ENCODE results near the gene HSP90AB1. TPM values are rescaled to one million over a fixed set of nuclear protein-coding genes. Genes with fewer than 3 reads are reported as not detected.

The HSP90AB1 gene
- total and polyA plus RNA-seq, 8 donors: 168 to 549 (median 359) TPM

- TF ChIP-seq POLR2A (IDR thresholded peaks at IDR 0.05) (no peak), EP300 (IDR thresholded peaks at IDR 0.05) (no peak), POLR2AphosphoS5 (IDR thresholded peaks at IDR 0.05) (no peak), CTCF (IDR thresholded peaks at IDR 0.05) (no peak)
- peak overlapping the region; percentile 94 to 97 (median 95) for H3K27ac ChIP-seq
- peak overlapping the region; percentile 82 to 96 (median 92) for H3K4me3 ChIP-seq
- peaks cover 33 to 65% (median 54%) of the 10 kb centered on the region in 4 donors for H3K4me1 ChIP-seq
- no peaks in the 10 kb centered on the region for H3K27me3 ChIP-seq
- intact Hi-C loops (cut with DNase I; ENCODE audit: low total_unique reads): no loop called here
- no peak for DNase-seq
- 0 to 1% (median 0%) methylated on average over 4 to 12 of the region's 12 CpGs for WGBS, 5 donors
- no peaks in the 10 kb centered on the region for H3K9me3 ChIP-seq
- H3K36me3 ChIP-seq: peaks cover 54 to 75% (median 65%) of the 10 kb centered on the region in 4 donors
Measured at GRCh38 chr6:44256775-44257024, 9.8 kb downstream of the HSP90AB1 start.

- intact Hi-C loops (cut with DNase I; ENCODE audit: low total_unique reads): no loop called here
- 0 to 1% (median 1%) methylated on average over 13 to 80 of the region's 80 CpGs for WGBS, 5 donors
- H3K27me3 ChIP-seq: no peaks in the 10 kb centered on the region
Measured at GRCh38 chr6:44257025-44257752, 10.3 kb downstream of the HSP90AB1 start, which contains the start of gene SLC35B2. SLC35B2 (minus strand) TSS chr6:44257528; CDS start chr6:44257410, 118 bp downstream.

GRCh38 chr6:44257753-44258324, 10.9 kb downstream of the HSP90AB1 start:
- Histone ChIP-seq H3K4me1 (peaks cover 38 to 65% (median 56%) of the 10 kb centered on the region in 4 donors), H3K27me3 (no peaks in the 10 kb centered on the region), H3K4me3 (peak overlapping the region; percentile 82 to 96 (median 92)), H3K9me3 (no peaks in the 10 kb centered on the region), H3K36me3 (peaks cover 43 to 70% (median 54%) of the 10 kb centered on the region in 4 donors), H3K27ac (peak overlapping the region; percentile 94 to 97 (median 95))
- no peak for DNase-seq
- intact Hi-C loops (cut with DNase I; ENCODE audit: low total_unique reads): no loop called here
- TF ChIP-seq EP300 (IDR thresholded peaks at IDR 0.05): no peak
- TF ChIP-seq CTCF (IDR thresholded peaks at IDR 0.05): peak in 4 of 7 experiments; percentile 4 to 15 (median 9)
- WGBS, 5 donors: 25 to 31% (median 28%) methylated on average over 14 to 15 of the region's 15 CpGs

More at GRCh38 chr6:44257025-44257752, 10.3 kb downstream of the HSP90AB1 start, which contains the start of gene SLC35B2:
- H3K4me1 ChIP-seq: peaks cover 32 to 65% (median 56%) of the 10 kb centered on the region in 4 donors
- H3K36me3 ChIP-seq: peaks cover 49 to 75% (median 61%) of the 10 kb centered on the region in 4 donors
- no peaks in the 10 kb centered on the region for H3K9me3 ChIP-seq
- H3K4me3 ChIP-seq: peak within 1 kb of the TSS; percentile 82 to 96 (median 92)
- peak within 1 kb of the TSS; percentile 94 to 97 (median 95) for H3K27ac ChIP-seq
- DNase-seq: peak; percentile 68 to 92
- TF ChIP-seq EP300 (IDR thresholded peaks at IDR 0.05) (no peak), CTCF (IDR thresholded peaks at IDR 0.05) (peak in 4 of 7 experiments; percentile 25 to 92 (median 73)), POLR2AphosphoS5 (IDR thresholded peaks at IDR 0.05) (peak; percentile 15 to 63 (median 51)), POLR2A (IDR thresholded peaks at IDR 0.05) (no peak)

- H3K36me3 ChIP-seq: peaks cover 37 to 64% (median 49%) of the 10 kb centered on the region in 4 donors
- 82 to 88% (median 85%) methylated on average over 8 to 9 of the region's 9 CpGs for WGBS, 5 donors
- intact Hi-C loops (cut with DNase I; ENCODE audit: low total_unique reads): no loop called here
Measured at GRCh38 chr6:44258325-44258863, 11.5 kb downstream of the HSP90AB1 start.

More at GRCh38 chr6:44258325-44258863, 11.5 kb downstream of the HSP90AB1 start:
- DNase-seq: no peak
- Histone ChIP-seq H3K27ac (peak overlapping the region in 4 of 5 donors; percentile 94 to 97 (median 95)), H3K4me3 (no peak overlapping the region), H3K4me1 (peaks cover 43 to 65% (median 56%) of the 10 kb centered on the region in 4 donors), H3K27me3 (no peaks in the 10 kb centered on the region), H3K9me3 (no peaks in the 10 kb centered on the region)
- no peak for TF ChIP-seq POLR2A (IDR thresholded peaks at IDR 0.05)
- no peak for TF ChIP-seq EP300 (IDR thresholded peaks at IDR 0.05)
- TF ChIP-seq POLR2AphosphoS5 (IDR thresholded peaks at IDR 0.05): no peak
- TF ChIP-seq CTCF (IDR thresholded peaks at IDR 0.05): no peak

All from stomach (tissue), 9 donors.